ENCODE data around the gene KRTAP10-1.

DNA sequence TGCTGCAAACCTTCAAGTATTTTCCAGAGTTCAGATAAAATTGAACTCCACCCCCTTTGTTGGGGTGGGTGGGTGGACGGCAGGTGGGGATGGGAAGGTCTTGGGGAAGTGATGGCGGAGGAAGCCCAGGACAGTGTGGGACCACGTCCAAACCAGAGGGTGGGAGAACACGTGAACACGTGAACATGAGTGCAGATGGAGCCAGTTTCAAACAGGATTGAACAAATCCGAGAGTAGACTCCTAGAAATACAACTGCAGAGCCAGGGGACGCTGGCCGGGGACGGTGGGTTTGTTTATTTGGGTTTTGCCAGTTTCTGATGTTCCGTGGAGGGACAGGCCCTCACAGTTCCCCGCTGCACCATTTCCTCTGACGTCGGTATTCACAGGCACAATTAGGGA lies 8.4 kb upstream of the KRTAP10-1 start:
- TF ChIP-seq SUZ12 (IDR thresholded peaks at IDR 0.05) (no peak), ARNT (IDR thresholded peaks at IDR 0.05) (no peak)

Measured in HEK293T (cell line).